ENCODE measurements around the gene LHFPL3.

Gene LHFPL3

GRCh38 chr7:104838537-104839299 is 510.3 kb downstream of the LHFPL3 start:
- no peak overlapping the region for H3K27ac ChIP-seq

GRCh38 chr7:104839842-104840241 is 511.4 kb downstream of the LHFPL3 start:
- TF ChIP-seq ZFX (IDR thresholded peaks at IDR 0.05; ENCODE audit: borderline replicate concordance) (no peak), CTCF (IDR thresholded peaks at IDR 0.05) (no peak)

More at GRCh38 chr7:104838537-104839299, 510.3 kb downstream of the LHFPL3 start:
- TF ChIP-seq CTCF (IDR thresholded peaks at IDR 0.05) (no peak), ZFX (IDR thresholded peaks at IDR 0.05; ENCODE audit: borderline replicate concordance) (no peak)

GRCh38 chr7:104841798-104842197 is 513.4 kb downstream of the LHFPL3 start:
- H3K27ac ChIP-seq, result no peak overlapping the region

More at GRCh38 chr7:104839842-104840241, 511.4 kb downstream of the LHFPL3 start:
- no peak overlapping the region for H3K27ac ChIP-seq

GRCh38 chr7:104843198-104843597 is 514.8 kb downstream of the LHFPL3 start:
- no peak for TF ChIP-seq ZFX (IDR thresholded peaks at IDR 0.05; ENCODE audit: borderline replicate concordance)
- no peak for TF ChIP-seq CTCF (IDR thresholded peaks at IDR 0.05)

More at GRCh38 chr7:104841798-104842197, 513.4 kb downstream of the LHFPL3 start:
- TF ChIP-seq ZFX (IDR thresholded peaks at IDR 0.05; ENCODE audit: borderline replicate concordance), result no peak
- TF ChIP-seq CTCF (IDR thresholded peaks at IDR 0.05), result no peak

GRCh38 chr7:104845557-104845956 is 517.2 kb downstream of the LHFPL3 start:
- TF ChIP-seq CTCF (IDR thresholded peaks at IDR 0.05) (no peak), ZFX (IDR thresholded peaks at IDR 0.05; ENCODE audit: borderline replicate concordance) (no peak)
- no peak overlapping the region for H3K27ac ChIP-seq

More at GRCh38 chr7:104843198-104843597, 514.8 kb downstream of the LHFPL3 start:
- no peak overlapping the region for H3K27ac ChIP-seq

- TF ChIP-seq CTCF (IDR thresholded peaks at IDR 0.05), result no peak
- TF ChIP-seq ZFX (IDR thresholded peaks at IDR 0.05; ENCODE audit: borderline replicate concordance), result no peak
- H3K27ac ChIP-seq, result no peak overlapping the region
These were observed 518.3 kb downstream of the LHFPL3 start for GRCh38 chr7:104846731-104847130.
